ENCODE measurements around the gene DIAPH2.

The DIAPH2 gene

DNA sequence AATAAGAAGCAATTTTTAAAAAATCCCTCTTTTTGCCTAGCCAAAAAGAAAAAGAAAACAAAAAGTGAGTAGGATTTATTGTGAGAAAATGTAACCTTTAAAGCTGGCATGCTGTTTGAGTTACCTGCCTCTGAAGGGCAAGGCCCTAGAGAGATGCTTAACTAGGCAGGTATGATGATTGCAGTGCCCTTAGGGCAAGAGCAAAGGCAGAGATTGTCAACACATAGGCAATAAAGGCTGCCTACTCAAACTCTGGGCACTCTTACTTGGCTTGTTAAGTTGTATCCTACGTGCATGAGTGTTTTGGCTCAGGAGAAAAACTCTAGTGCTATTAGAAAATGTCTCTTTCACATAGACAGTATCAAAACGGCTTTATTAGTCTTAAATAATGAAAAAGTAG is 505.0 kb downstream of the DIAPH2 start:
- Mint-ChIP-seq H3K27ac (no peak overlapping the region), H3K36me3 (no peaks in the 10 kb centered on the region), H3K9me3 (no peaks in the 10 kb centered on the region), H3K4me1 (no peaks in the 10 kb centered on the region), H3K27me3 (no peaks in the 10 kb centered on the region), H3K4me3 (no peak overlapping the region)

DNA sequence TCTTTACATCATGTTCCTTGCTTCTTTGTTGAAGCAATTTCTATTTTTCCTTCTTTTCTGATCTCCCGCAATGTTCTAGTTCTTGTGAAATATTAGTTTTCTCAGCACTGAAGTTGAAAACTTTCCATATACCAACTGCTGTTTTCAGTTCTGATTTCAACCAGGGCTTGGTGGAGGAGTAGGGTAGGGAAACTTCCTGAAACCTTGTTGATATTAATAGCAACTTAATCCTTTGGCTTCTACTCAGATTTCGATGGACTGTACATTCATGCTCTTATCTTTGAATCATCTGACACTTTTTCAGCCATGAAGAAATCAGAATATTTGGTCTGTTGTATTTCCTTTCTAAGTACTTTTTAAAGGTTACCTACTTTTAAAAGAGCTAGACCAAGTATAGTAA is 514.9 kb downstream of the DIAPH2 start:
- Mint-ChIP-seq H3K27me3 (no peaks in the 10 kb centered on the region), H3K36me3 (no peaks in the 10 kb centered on the region), H3K4me3 (no peak overlapping the region), H3K9me3 (no peaks in the 10 kb centered on the region), H3K27ac (no peak overlapping the region), H3K4me1 (no peaks in the 10 kb centered on the region)

DNA sequence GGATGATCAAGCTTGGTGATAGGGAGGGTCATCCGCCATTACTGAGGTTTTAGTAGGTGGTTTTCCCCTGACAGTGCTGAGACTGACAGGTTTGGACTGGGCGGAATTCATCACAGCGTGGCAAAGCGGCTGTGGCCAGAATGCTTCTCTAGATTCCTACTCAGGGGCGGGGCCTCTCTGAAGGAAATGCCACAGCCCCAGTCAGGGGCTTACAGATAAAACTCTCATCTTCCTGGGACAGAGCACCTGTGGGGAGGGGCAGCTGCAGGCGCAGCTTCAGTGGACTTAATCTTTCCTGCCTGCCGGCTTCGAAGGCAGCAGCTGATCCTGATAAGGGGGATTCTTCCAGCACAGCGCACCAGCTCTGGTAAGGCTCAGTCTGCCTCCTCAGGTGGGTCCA is 515.8 kb downstream of the DIAPH2 start:
- no peak overlapping the region for H3K4me3 Mint-ChIP-seq
- H3K27ac Mint-ChIP-seq: no peak overlapping the region
- no peaks in the 10 kb centered on the region for H3K36me3 Mint-ChIP-seq
- H3K9me3 Mint-ChIP-seq: no peaks in the 10 kb centered on the region
- no peaks in the 10 kb centered on the region for H3K27me3 Mint-ChIP-seq
- no peaks in the 10 kb centered on the region for H3K4me1 Mint-ChIP-seq

DNA sequence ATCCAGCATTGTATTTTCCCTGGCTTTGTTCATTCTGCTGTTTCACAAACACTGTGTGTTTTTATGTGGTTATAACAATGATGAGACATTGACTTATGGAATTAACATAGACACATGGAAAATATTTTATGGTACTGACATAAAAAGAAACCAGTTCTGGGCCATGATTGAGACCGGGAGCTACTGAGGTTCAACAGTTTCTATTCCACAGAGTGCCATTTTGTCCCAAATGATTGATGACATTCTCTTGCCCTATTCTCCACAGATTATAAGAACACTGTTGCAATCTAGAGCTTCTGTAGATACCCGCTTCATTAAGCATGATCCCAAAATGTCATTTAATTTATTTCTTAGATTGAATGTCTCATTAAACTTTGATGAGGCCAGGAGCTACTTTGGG is 525.9 kb downstream of the DIAPH2 start:
- no peaks in the 10 kb centered on the region for H3K9me3 Mint-ChIP-seq
- H3K4me1 Mint-ChIP-seq: no peaks in the 10 kb centered on the region
- H3K36me3 Mint-ChIP-seq: no peaks in the 10 kb centered on the region
- no peak overlapping the region for H3K4me3 Mint-ChIP-seq
- no peaks in the 10 kb centered on the region for H3K27me3 Mint-ChIP-seq
- no peak overlapping the region for H3K27ac Mint-ChIP-seq

DNA sequence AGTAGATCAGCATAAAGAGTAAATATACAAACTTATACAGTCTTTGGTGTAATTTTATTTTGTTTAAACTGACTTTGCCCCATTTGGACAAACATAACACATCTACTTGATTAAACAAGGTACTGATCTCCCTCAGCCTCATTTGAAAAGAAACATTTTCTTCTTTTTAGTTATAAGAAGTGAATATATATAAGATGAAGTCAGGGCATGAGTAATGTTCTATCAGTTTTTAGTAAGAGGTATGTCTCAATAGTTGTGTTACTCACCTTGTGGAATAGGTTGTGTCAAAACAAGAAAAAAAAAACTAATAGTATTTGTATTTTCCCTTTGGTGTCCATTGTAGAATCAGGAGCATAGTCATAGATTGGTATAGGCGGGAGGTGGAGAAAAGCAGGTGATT is 526.4 kb downstream of the DIAPH2 start:
- H3K4me3 Mint-ChIP-seq: no peak overlapping the region
- H3K27me3 Mint-ChIP-seq: no peaks in the 10 kb centered on the region
- H3K4me1 Mint-ChIP-seq: no peaks in the 10 kb centered on the region
- H3K36me3 Mint-ChIP-seq: no peaks in the 10 kb centered on the region
- no peak overlapping the region for H3K27ac Mint-ChIP-seq
- H3K9me3 Mint-ChIP-seq: no peaks in the 10 kb centered on the region

DNA sequence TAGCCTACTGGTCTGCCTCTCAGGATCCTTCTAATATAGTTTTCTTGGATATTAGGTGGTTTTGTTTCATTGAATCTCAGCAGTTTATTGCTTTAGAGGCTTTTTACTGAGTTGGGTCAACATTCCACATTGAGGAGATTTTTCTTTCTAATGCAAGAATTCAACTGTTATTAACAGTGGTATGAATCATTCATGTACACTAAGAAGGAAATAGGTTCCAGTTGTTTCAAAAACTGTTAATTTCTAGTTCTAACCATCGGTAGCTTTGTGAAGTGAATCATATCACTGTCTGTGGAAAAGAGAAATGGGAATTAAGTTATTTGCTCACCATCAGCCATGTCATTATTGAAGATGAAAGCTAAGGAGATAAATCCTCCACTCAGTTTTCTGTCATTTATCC is 530.5 kb downstream of the DIAPH2 start:
- H3K27me3 Mint-ChIP-seq: no peaks in the 10 kb centered on the region
- H3K27ac Mint-ChIP-seq: no peak overlapping the region
- H3K36me3 Mint-ChIP-seq: no peaks in the 10 kb centered on the region
- no peaks in the 10 kb centered on the region for H3K4me1 Mint-ChIP-seq
- no peak overlapping the region for H3K4me3 Mint-ChIP-seq
- H3K9me3 Mint-ChIP-seq: no peaks in the 10 kb centered on the region

DNA sequence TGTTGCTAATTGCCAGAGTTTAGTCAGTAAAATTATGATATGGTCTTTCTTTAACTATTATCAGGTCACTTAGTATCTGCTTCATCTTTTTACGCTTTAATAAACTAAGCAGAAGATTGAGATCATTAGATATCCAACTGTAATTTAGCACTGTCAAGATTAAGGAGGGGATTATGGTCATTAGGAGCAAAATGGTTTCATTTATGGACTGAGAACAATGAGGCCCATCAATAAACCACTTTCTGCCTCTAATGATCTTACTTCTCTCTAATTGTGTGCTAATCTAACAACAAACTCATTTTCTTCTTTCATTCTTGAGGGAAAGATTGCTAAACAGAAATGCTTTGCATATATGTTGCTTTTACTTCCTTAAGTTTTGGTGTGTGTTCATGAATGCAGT is 539.5 kb downstream of the DIAPH2 start:
- Mint-ChIP-seq H3K4me1 (no peaks in the 10 kb centered on the region), H3K36me3 (no peaks in the 10 kb centered on the region), H3K4me3 (no peak overlapping the region), H3K27ac (no peak overlapping the region), H3K9me3 (no peaks in the 10 kb centered on the region), H3K27me3 (no peaks in the 10 kb centered on the region)

DNA sequence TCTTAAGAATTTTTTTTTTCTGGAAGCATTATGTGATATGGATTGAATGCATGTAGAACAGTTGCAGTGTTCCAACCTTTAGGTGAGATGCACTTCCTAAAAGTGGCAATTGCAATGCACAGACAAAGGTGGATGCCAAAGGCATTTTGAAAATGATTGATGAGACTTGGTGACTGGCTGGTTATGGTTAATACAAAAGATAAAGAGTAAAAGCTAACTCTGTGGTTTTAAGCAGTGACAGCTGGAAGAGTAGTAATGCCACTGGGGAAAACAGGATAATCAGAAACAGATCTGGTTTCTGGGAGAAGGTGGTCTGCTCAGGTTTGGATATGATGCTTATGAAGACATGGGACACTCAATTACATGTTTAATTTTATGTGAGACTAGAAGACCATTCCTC is 544.7 kb downstream of the DIAPH2 start:
- Mint-ChIP-seq H3K27ac (no peak overlapping the region), H3K36me3 (peaks cover 3% of the 10 kb centered on the region), H3K27me3 (no peaks in the 10 kb centered on the region), H3K9me3 (no peaks in the 10 kb centered on the region), H3K4me3 (no peak overlapping the region), H3K4me1 (no peaks in the 10 kb centered on the region)

DNA sequence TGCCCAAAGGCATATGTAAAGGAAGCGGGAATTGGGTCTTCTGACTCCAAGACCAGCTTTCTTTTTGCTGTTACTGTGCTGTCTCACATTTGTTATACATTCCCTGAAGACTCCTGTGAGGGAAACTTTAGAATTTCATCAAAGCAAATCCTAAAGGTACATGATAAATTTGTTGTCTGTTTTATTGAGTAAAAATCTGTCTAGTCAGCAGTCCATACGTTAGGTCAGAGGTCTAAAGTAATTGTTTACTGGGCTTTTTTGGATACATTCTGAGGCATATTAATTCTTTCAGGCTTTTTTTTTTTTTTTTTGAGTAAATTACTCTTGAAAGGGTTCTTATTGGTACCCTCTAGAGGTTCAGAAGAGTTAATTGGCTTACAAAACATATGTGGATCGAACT is 546.3 kb downstream of the DIAPH2 start:
- H3K27me3 Mint-ChIP-seq: no peaks in the 10 kb centered on the region
- H3K4me1 Mint-ChIP-seq: no peaks in the 10 kb centered on the region
- no peak overlapping the region for H3K27ac Mint-ChIP-seq
- H3K4me3 Mint-ChIP-seq: no peak overlapping the region
- H3K9me3 Mint-ChIP-seq: no peaks in the 10 kb centered on the region
- H3K36me3 Mint-ChIP-seq: peaks cover 3% of the 10 kb centered on the region

DNA sequence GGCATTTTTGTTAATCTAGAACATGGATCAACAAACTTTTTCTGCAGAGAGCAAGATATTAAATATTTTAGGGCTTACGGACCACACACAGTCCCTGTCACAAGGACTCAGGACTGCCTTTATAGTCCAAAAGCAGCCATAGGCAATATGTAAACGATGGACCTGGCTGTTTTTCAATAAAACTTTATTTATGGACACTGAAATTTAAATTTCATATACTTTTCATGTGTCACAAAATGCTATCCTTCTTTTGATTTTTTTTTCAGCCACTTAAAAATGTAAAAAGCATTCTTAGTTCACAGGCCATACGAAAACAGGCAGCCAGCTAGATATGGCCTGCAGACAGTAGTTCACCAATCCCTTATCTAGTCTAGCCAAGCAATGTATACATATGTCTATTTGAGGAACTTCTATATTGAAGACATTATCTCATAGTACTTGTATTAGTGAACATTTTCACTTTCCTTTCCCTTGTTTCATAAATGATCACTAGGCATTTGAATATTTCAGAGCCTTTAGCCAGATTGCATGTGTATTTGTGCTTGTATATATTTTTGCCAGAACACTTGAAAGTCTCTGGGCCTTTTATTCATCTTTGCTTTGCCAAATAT is 549.9 kb downstream of the DIAPH2 start:
- no peak overlapping the region for H3K4me3 Mint-ChIP-seq
- H3K4me1 Mint-ChIP-seq: no peaks in the 10 kb centered on the region
- no peaks in the 10 kb centered on the region for H3K9me3 Mint-ChIP-seq
- H3K36me3 Mint-ChIP-seq: peaks cover 3% of the 10 kb centered on the region
- no peak overlapping the region for H3K27ac Mint-ChIP-seq
- H3K27me3 Mint-ChIP-seq: no peaks in the 10 kb centered on the region

DNA sequence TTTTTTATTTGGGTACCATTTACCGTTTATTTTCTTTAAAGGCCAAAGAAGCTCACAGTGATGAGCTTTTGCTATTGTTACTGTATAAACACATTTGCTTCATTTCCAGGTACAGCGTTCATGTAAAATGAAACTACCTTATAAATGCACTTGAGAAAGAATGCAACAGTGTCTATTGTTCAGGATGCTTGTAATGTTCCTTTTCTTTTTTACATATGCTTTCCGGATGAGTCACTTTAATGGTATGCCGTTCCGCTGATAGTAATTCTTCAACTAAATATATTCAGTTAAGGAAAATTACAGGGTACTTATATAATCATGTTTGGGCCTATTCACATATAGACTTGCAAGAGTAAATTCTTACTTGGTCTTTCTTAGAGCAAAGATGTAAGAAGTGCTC is 554.0 kb downstream of the DIAPH2 start:
- H3K27ac Mint-ChIP-seq: no peak overlapping the region
- peaks cover 2% of the 10 kb centered on the region for H3K36me3 Mint-ChIP-seq
- no peak overlapping the region for H3K4me3 Mint-ChIP-seq
- no peaks in the 10 kb centered on the region for H3K4me1 Mint-ChIP-seq
- H3K9me3 Mint-ChIP-seq: no peaks in the 10 kb centered on the region
- no peaks in the 10 kb centered on the region for H3K27me3 Mint-ChIP-seq

DNA sequence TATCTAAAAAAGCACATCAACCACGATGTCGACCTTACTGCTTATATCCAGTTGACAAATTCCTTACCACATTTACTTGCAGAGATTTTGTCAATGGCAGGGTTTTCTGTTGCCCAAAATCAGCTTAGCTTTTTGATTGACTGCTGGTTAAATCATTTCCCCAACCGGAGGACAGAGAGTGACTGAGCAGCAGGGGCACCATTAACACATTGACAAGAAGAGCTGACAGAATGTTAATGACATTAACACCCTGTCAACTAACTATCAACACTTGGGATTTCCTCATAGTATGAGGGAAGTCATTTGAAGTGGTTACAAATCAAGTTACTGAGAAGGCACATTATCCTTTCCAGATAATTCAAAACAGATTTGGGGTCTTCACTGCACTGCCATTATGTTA is 567.5 kb downstream of the DIAPH2 start:
- Mint-ChIP-seq H3K36me3 (peaks cover 3% of the 10 kb centered on the region), H3K27ac (no peak overlapping the region), H3K4me3 (no peak overlapping the region), H3K9me3 (no peaks in the 10 kb centered on the region), H3K4me1 (no peaks in the 10 kb centered on the region), H3K27me3 (no peaks in the 10 kb centered on the region)

DNA sequence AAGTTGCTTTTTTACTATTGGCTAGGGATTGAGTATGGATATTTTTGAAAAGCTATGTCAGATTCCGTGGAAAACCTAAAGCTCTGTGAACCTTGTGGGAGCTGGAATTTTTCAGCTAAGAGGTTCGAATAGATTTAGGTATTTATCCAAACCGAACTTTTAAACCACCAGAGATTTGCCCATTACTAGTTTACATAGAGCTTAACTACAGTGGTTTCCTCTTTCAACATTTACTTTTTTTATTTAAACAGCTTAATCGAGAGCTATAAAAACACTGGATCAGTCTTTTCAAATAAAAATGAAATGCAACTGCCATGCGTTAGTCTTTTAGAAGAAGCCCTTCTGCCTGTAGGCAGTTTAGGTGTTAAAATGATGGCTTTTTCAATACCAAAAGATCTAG is 576.0 kb downstream of the DIAPH2 start:
- no peaks in the 10 kb centered on the region for H3K9me3 Mint-ChIP-seq
- H3K27ac Mint-ChIP-seq: no peak overlapping the region
- no peak overlapping the region for H3K4me3 Mint-ChIP-seq
- H3K4me1 Mint-ChIP-seq: no peaks in the 10 kb centered on the region
- peaks cover 2% of the 10 kb centered on the region for H3K36me3 Mint-ChIP-seq
- H3K27me3 Mint-ChIP-seq: no peaks in the 10 kb centered on the region

DNA sequence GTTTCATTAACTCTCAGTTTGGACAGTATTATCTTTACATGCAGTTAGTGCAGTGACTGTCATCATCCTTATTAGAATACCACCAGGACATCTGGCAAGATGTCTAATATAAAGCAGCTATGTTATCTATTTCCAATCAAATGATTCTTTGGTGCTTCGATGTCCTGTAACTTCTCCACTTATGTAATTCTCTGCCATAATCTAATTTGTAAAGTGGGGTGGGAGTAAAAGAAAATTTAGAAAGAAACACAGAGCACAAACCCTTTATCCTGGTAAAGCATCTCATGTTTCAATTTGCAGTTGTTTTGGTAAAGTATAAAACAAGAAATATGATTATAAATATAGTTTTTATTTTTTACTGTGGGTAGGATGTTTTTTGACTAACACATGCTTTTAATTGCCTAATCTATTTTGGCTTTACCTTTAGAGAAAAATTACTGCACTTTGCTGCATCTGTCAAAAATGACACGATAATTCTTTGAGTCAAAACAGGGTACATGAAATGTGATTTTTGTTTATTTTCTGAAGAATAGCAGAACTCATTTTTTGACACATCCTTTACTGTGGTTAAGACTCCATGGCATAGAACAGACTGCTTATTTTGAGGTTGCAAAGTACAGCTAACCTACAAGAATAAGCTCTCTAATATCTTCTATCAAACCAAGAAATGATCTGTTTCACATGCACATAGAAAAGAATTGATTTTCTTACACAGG is 581.9 kb downstream of the DIAPH2 start:
- Mint-ChIP-seq H3K4me3 (no peak overlapping the region), H3K27me3 (no peaks in the 10 kb centered on the region), H3K9me3 (no peaks in the 10 kb centered on the region), H3K27ac (no peak overlapping the region), H3K4me1 (no peaks in the 10 kb centered on the region), H3K36me3 (no peaks in the 10 kb centered on the region)

DNA sequence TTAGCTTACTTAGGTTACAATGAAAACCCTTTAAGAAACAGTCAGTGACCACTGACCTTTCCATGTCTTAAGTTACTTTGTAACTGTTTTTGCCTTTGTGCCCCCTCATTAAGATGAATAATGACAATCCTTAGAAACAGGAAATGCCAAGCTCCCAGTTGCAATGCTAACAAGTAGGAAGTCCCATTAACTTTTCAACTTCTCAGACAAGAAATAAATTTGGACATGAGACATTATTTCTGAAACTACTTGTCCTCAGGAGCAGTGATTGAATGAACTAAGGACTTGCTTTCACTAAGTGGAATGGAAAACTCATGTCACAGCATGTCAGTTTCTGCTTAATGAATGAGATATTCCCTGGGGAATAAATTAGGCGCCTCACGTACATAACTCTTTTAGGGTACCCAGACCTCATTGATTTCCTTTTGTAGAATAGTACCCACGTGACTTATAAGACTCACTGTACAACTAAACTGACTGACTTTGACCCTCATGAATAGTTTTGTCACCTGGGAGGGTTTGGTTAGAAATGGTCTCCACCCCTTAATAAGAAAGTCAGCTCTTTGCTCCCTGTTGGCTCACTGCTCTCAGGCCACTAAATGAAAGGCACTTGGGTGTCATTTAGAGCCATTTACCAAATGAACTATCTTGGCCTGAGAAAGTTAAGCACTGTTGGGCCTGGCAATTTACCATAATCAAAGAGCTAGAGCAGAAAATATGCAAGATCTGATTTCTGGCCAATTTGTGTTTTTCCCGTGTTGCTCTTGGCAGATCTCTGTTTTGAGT is 582.9 kb downstream of the DIAPH2 start:
- Mint-ChIP-seq H3K36me3 (no peaks in the 10 kb centered on the region), H3K27ac (no peak overlapping the region), H3K4me3 (no peak overlapping the region), H3K4me1 (no peaks in the 10 kb centered on the region), H3K27me3 (no peaks in the 10 kb centered on the region), H3K9me3 (no peaks in the 10 kb centered on the region)

DNA sequence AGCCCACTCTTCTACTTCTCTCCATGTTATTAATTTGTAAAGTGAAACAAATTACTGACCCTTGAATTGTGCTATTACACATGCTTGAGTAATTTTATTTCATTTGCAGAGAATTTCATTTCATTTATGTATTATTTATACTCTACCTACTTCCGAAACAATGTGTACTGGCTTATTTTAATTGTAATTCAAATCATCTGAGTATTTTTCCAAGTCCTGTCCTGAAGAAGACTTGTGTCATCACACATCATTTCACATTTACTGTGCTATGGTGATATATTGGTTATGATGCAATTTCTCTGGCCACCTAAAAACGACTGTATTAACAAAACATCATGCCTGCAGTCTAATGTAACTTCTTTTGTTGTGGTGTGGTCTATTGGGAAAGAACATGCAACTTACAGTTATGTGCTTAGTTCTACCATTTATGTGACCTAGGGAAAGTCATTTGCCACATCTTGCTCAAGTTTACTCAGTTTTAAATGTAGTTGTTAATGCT is 583.6 kb downstream of the DIAPH2 start:
- Mint-ChIP-seq H3K4me3 (no peak overlapping the region), H3K36me3 (no peaks in the 10 kb centered on the region), H3K9me3 (no peaks in the 10 kb centered on the region), H3K4me1 (no peaks in the 10 kb centered on the region), H3K27me3 (no peaks in the 10 kb centered on the region), H3K27ac (no peak overlapping the region)

Measured in activated naive CD4-positive, alpha-beta T cell treated with anti-CD3 and anti-CD28 coated beads, Interleukin-2, amount 50 U/mL, for 24 hours (primary cell).